GM12872 (cell line): Measurements from ENCODE around the gene PTMS.

ENCODE experiments used
- TF ChIP-seq, protein P1 (sequence below): IDR thresholded peaks from 3 replicates; pipeline ENCODE4 v1.5.1; 2011; ENCODE audit warnings: low read depth, mild to moderate bottlenecking, low read length, moderate library complexity; ENCODE audit not compliant: insufficient read depth

The PTMS gene

DNA sequence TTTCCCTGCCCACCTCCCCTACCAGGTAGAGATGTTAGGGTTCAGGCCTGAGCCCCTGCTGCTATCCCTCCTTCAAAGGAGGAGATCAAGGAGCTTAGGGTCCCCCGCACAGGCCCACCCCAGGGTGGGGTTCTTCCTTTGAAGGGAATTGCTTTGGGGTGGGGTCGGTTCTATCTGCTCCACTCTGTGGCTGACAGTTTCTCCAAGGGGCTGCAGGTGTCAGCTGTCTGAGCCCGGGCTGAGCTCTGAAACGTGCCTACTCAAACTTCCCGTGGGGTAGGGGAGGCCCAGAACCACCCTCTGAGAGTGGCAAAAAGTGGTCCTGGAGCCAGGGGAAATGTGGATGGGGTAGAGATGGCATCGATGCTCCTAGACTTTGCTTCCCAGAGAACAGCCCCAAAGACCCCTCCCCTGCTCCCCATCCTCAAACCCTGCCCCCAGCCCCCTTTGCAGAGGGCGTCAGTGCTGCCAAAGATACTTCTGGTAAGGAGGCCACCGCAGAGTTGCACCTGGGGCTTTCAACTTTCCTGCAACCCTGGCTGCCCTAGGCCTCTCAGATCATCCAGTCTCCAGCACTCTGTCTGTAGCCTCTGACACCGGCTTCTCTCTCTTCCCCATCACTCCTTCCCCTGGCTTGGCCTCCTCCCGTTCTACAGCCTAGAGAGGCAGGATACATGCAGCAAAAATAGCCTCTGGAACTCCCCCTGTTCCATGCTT, 16.8 kb downstream of the PTMS start:
- TF ChIP-seq, protein P1, sequence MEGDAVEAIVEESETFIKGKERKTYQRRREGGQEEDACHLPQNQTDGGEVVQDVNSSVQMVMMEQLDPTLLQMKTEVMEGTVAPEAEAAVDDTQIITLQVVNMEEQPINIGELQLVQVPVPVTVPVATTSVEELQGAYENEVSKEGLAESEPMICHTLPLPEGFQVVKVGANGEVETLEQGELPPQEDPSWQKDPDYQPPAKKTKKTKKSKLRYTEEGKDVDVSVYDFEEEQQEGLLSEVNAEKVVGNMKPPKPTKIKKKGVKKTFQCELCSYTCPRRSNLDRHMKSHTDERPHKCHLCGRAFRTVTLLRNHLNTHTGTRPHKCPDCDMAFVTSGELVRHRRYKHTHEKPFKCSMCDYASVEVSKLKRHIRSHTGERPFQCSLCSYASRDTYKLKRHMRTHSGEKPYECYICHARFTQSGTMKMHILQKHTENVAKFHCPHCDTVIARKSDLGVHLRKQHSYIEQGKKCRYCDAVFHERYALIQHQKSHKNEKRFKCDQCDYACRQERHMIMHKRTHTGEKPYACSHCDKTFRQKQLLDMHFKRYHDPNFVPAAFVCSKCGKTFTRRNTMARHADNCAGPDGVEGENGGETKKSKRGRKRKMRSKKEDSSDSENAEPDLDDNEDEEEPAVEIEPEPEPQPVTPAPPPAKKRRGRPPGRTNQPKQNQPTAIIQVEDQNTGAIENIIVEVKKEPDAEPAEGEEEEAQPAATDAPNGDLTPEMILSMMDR = no peak

DNA sequence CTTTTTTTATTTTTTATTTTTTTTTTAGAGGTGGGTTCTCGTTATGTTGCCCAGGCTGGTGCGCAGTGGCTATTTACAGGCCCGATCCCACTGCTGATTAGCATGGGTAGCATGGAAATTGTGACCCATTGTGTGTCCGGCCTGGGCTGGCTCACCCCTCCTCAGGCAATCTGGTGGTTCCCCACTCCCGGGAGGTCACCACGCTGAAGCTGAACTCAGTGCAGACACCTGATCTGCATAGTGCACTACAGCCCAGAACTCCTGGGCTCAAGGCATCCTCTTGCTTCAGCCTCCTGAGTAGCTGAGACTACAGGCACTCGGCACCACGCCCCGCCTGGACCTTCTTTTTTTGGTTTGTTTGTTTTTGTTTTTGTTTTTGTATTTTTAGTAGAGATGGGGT, 17.7 kb downstream of the PTMS start:
- TF ChIP-seq, protein P1 = no peak

DNA sequence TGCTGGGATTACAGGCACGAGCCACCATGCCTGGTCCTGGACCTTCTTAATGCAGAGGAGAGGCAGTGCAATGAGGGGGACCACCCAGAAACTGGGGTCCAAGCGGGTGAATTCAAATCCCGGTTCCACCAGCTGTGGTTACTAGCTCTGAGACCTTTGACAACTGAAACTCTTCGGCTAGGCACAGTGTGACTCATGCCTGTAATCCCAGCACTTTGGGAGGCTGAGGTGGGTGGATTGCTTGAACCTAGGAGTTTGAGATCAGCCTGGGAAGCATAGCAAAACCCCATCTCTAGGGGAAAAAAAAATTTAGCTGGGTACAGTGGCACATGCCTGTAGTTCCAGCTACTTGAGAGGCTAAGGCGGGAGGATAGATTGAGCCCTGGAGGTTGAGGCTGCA, 18.1 kb downstream of the PTMS start:
- TF ChIP-seq, protein P1 = no peak

DNA sequence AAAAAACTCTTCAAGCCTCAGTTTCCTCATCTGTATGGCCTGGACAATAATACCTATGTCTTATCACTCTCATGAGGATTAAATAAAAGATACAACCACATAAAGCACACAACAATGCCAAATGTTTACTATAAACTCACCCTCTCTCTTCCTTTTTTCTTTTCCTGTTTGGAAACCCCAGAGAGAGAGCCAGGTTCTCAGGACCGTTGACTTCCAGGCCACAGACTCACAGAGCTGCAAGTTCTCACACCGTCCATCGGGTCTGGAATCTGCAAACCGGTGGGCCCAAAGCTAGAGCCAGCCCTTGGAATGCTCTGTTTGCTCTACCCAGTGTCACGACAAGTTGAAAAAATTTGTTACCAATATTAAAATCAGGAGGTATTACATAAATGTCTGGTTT, 18.6 kb downstream of the PTMS start:
- TF ChIP-seq, protein P1 = no peak

DNA sequence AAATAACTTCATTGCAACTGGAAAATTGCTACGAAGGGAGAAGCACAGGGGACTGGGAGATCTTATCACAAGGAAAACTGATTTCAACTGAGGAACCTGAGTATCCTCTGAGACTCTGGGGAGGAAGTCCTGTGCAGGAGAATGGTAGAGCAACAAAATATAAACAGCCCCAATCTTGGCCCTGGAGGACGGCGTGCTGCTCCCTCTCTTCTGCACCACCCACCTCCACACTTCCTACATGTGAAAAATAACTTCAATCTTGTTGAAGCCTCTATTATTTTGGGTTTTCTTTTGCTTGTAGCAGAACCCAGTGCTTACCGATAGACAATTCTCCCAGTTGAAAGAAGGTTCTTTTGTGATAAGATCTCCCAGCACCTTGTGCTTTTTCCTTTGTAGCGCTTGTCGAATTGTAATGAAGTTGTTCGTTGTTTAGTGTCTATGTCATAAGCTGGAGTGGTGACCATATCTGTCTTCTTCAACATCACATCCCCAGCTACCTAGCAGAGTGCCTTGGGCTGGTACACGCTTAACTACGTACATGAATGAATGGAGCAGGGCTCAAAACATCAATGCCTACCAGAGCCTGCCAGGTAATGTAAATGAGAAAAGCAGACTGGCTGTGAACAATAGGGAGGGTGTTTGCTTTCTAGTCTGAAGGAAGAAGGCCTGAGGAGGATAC, 20.4 kb downstream of the PTMS start:
- TF ChIP-seq, protein P1 = no peak

DNA sequence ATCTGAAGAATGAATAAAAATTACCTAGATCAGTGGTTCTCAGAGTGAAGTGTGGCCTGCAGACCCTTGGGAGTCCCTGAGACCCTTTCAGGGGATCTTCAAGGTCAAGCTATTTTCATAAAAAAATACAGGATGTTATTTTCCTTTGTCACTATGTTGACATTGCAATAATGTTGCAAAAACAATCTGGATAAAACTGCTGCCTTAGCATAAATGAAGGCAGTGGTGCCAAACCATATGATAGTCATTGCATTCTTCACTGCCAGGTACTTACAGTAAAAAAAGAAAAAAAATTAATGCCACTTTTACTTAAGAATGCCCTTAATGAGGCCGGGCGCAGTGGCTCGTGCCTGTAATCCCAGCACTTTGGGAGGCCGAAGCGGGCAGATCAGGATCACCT, 21.1 kb downstream of the PTMS start:
- TF ChIP-seq, protein P1 = no peak

DNA sequence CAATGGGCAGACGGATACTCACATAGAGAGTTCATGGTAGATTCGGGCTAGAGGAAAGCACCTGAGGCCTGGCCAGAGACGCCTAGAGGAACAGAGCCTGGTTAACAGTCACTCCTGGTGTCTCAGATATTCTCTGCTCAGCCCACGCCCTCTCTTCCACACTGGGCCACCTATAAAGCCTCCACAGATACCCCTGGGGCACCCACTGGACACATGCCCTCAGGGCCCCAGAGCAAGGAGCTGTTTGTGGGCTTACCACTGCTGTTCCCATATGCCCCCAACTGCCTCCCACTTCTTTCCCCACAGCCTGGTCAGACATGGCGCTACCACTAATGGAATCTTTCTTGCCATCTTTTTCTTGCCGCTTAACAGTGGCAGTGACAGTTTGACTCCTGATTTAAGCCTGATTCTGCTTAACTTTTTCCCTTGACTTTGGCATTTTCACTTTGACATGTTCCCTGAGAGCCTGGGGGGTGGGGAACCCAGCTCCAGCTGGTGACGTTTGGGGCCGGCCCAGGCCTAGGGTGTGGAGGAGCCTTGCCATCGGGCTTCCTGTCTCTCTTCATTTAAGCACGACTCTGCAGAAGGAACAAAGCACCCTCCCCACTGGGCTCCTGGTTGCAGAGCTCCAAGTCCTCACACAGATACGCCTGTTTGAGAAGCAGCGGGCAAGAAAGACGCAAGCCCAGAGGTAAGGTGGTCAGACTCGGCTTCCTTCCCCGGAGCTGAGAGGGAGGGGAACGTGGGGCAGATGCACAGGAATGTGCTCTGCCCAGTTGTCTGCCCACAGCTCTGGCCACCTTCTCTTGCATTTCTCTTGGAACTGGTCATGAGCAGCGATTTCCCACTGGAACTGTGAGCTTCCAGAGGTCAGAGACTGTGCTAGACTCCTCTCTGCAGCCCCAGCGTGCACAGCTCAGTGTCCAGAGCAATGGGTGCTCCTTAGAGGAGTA, 23.1 kb downstream of the PTMS start, which contains the start of gene CD4:
TSS of gene CD4 (plus strand) at position 557 of the 953 bp plus-strand sequence. CDS start 10,611 bp downstream, outside the sequence.
- TF ChIP-seq, protein P1 = no peak
